Hippocampal formation (tissue), 2 donors: ENCODE data around the gene PPHLN1.

Experiments
- DNase-seq, 2 donors: peaks; one replicate each; lab custom pipeline; 2025; lab: John Stamatoyannopoulos, UW

PPHLN1 gene

GRCh38 chr12:42442888-42443287 is 116.9 kb downstream of the PPHLN1 start:
- no peak for DNase-seq

- DNase-seq, result no peak
These were observed 118.4 kb downstream of the PPHLN1 start for GRCh38 chr12:42444192-42444943.

GRCh38 chr12:42445891-42446290 is 119.9 kb downstream of the PPHLN1 start:
- no peak for DNase-seq

GRCh38 chr12:42446761-42447160 is 120.8 kb downstream of the PPHLN1 start:
- no peak for DNase-seq

GRCh38 chr12:42447371-42447786 is 121.4 kb downstream of the PPHLN1 start:
- no peak for DNase-seq

- DNase-seq, result no peak
These were observed 122.9 kb downstream of the PPHLN1 start for GRCh38 chr12:42448841-42449240.

GRCh38 chr12:42450248-42450647 is 124.3 kb downstream of the PPHLN1 start:
- no peak for DNase-seq

GRCh38 chr12:42458575-42458974 is 132.6 kb downstream of the PPHLN1 start:
- no peak for DNase-seq

- DNase-seq, result no peak
These were observed 133.4 kb downstream of the PPHLN1 start for GRCh38 chr12:42459336-42459847.

- no peak for DNase-seq
These were observed 136.5 kb downstream of the PPHLN1 start for GRCh38 chr12:42462486-42462885.

GRCh38 chr12:42463671-42464070 is 137.7 kb downstream of the PPHLN1 start:
- no peak for DNase-seq

- DNase-seq, result no peak
These were observed 142.4 kb downstream of the PPHLN1 start for GRCh38 chr12:42468341-42468821.

- DNase-seq, result peak in 1 of 2 donors; percentile 14
These were observed 143.0 kb downstream of the PPHLN1 start for GRCh38 chr12:42468921-42469320.

- DNase-seq, result no peak
These were observed 143.6 kb downstream of the PPHLN1 start for GRCh38 chr12:42469355-42470175.

GRCh38 chr12:42472376-42472775 is 146.4 kb downstream of the PPHLN1 start:
- DNase-seq, result no peak

- DNase-seq, result no peak
These were observed 147.2 kb downstream of the PPHLN1 start for GRCh38 chr12:42473130-42473529.

GRCh38 chr12:42473561-42473960 is 147.6 kb downstream of the PPHLN1 start:
- DNase-seq, result no peak

- DNase-seq, result no peak
These were observed 148.4 kb downstream of the PPHLN1 start for GRCh38 chr12:42474391-42474790.

- DNase-seq, result no peak
These were observed 149.1 kb downstream of the PPHLN1 start for GRCh38 chr12:42475106-42475505.

- no peak for DNase-seq
These were observed 152.0 kb downstream of the PPHLN1 start for GRCh38 chr12:42477941-42478340.

- no peak for DNase-seq
These were observed 155.4 kb downstream of the PPHLN1 start for GRCh38 chr12:42481368-42481767.

GRCh38 chr12:42482041-42482747 is 156.2 kb downstream of the PPHLN1 start:
- DNase-seq, result no peak
